RPMI7951 (cell line): ENCODE data around the gene DOK3. TPM values are rescaled to one million over a fixed set of nuclear protein-coding genes. Genes with fewer than 3 reads are reported as not detected.

Source experiments
- DNase-seq: peaks from one replicate; pipeline ENCODE4 v3.0.0-alpha.2; 2012; ENCODE audit warnings: low read depth
- total RNA-seq: library from RNA; depleted of rRNA; stranded (reverse); fragments of >200 nt; shearing (Covaris generic); gene quantifications from 2 replicates; pipeline ENCODE4 v1.2.3, GENCODE V29; 2014

Gene DOK3
- total RNA-seq, 1 experiment from 2014 or later, result not detected

DNA sequence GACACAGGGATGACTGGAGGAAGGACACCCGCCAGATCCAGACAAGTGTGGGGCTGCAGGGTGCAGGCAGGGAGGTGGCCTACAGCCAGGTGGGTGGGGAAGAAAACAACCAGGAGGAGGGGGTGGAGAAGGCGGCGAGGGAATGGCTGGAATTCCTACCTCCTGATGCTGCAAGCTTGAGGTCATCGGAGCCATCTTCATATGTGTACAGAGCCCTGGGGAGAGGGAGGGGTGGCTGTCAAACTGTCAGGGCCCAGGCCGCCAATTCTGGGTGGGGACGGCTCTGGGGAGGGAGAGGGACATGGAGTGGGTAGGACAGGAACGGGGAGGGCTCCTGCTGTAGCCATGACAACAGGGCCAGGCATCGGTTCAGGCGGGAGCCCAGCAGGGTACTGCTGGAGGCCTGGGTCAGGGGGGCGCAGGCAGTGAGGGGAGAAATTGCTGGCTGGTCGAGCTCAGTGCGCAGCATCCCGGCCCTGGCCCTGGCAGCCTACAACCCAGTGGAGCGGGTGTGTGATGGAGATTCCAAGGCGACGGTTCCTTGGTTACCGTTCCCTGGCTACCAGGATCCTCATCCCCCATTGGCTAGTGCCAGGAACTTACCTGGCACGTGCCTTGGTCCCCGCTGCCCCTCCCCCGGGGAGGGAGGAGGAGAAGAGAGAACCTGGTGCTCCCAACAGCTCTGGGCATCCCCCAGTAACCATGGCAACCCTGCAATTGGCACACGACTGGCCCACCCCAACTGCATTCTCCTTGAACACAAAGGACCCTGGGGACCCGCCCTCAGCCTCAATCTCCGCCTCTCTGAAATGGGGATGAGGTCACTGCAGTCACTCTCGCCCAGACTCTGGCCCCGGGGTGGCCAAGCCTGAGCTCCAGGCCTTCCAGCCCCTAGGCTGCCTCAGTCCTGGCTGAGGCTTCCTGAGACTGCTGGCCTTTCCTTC lies 40.7 kb downstream of the DOK3 start:
- no peak for DNase-seq

- DNase-seq, result no peak
Observed at GRCh38 chr5:177468329-177468684, 41.3 kb downstream of the DOK3 start.

DNA sequence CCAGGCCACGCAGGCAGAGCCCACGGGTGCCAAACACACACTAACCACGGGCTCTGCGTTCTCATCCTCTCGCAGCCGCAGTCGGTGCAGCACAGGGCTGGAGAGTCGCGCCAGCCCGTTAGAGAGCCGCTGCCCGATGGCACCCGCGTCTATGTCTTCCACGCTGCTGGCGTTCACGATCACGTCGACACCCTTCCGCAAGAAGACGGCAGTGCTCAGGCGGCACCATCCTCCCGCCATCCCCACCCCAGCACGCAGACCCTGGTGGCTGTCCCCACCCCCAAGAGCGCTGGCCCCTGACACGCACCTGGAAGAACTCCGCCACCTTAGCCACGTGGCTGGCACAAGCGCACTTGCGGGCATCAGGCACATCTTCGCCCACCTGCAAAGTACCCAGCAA lies 42.2 kb downstream of the DOK3 start:
- DNase-seq, result no peak

DNA sequence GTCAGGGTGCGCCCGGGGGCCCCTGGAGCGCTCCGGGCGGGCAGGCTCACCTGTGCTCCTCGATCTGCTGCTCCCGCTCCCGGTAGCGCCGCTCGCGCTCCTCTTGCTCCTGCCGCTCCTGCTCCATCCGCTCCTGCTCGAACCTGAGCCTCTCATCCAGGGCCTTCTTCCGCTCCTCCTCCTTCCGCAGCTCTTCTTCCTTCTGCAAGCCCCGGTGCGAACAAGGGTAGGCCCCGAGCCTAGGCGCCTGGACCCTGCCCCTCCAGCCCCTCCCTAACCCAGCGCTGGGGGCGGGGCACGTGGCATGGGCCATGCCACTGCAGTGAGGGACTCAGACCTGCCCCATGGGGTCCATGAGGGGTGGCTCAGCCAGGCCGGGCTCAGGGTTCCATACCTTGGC lies 42.8 kb downstream of the DOK3 start:
- no peak for DNase-seq

- no peak for DNase-seq
Observed at GRCh38 chr5:177465044-177465443, 44.6 kb downstream of the DOK3 start.

GRCh38 chr5:177462021-177462670 lies 47.5 kb downstream of the DOK3 start:
- no peak for DNase-seq

GRCh38 chr5:177459819-177460628 lies 49.6 kb downstream of the DOK3 start:
- no peak for DNase-seq

DNA sequence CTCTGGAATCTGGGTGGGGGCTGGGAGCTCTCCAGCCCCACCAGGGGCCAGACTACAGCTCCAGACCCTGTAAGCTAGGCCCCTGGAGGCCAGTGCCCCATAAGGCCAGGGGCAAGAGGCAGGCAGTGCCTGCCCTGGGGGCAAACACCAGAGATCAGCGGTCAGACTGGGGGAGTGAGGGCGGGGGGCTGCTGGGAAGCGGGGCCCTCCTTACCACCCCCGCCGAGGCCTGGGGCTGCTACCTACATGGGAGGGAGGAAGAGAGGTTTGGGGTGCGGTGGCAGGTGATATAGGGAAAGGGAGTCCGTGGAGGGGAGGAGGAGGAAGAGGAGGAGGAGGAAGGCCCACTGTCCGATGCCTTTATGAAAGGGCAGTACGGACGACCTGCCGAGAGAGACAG lies 50.3 kb downstream of the DOK3 start:
- no peak for DNase-seq

DNA sequence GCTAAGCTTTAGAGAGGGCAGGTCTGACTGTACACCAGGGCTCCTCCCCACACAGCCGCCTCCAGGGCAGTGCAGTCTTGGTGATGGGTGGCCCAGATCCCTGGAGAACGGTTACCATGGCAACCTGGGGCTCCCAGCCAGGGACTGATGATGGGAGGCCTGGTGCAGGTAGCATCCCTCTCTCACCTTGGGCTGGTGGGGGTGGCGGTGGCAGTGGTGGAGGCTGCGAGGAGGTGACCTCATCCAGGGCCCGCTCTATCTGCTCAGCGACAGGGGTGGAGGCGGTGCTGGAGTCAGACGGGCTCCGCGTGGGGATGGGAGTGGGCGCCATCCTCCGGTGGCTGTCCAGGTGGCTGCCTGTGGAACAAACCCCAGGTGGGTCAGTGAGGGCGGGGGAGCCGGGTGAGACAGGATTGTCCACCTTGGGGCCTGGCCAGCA lies 50.7 kb downstream of the DOK3 start:
- peak; percentile 40 for DNase-seq

GRCh38 chr5:177457852-177458681 lies 51.6 kb downstream of the DOK3 start:
- DNase-seq, result no peak

DNA sequence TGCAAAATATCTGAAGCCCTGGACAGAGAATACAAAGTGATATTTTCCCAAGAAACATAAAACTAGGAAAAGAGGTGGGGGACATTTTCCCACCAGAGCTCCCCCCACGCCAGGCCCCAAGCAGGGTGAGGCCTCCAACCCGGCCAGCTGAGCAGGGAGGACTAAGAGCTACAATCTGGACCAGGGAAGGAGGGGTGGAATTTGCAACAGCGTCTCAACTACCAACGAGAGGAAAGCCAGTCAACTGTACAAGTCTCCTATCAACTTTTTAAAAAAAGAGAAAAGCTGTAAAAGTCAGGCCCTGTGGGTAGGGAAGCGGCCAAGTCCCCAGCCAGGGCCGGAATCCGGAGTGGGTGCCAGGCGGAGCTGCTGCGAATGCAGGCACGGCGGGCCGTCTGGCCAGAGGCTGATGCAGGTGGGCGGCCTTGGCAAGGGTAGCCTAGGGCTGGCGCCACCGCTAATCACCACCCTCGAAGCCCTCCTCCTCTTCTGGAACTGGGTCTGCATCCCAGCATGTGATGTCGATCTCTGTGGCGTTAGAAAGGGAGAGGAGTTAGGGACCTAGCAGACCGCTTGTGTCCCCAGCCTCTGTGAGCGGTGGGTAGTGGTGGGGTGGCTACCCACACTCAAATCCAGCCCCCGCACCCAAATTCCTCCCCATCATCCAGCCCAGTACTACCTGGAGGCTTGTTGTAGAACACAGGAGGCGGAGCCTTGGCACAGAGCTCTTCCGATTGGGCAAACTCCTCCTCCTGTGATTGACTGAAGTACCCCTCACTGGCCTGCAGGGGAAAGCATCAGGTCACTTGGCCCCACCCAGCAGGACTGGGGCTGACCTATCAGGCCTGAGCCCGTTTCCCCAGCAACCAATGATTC lies 52.4 kb downstream of the DOK3 start:
- DNase-seq, result peak; percentile 88

DNA sequence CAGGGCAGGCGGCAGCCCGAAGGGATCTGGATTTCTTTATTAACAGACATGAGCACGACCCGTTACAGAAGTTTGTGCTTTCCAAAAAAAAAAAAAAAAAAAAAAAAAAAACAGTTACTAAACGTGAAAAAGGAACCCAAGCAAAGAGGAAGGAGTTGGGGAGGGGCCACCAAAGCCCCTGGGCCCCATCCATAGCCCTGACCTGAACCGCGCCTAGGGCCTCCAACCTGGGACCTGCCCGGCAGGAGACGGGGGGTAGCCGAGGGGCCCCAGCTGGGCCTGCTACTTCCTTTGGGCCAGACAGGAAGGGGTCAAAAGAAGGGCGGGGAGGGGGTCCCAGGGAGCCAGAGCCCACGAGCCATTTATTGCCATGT lies 53.0 kb downstream of the DOK3 start:
- no peak for DNase-seq

- DNase-seq, result peak; percentile 45
Observed at GRCh38 chr5:177455661-177456590, 53.7 kb downstream of the DOK3 start.

DNA sequence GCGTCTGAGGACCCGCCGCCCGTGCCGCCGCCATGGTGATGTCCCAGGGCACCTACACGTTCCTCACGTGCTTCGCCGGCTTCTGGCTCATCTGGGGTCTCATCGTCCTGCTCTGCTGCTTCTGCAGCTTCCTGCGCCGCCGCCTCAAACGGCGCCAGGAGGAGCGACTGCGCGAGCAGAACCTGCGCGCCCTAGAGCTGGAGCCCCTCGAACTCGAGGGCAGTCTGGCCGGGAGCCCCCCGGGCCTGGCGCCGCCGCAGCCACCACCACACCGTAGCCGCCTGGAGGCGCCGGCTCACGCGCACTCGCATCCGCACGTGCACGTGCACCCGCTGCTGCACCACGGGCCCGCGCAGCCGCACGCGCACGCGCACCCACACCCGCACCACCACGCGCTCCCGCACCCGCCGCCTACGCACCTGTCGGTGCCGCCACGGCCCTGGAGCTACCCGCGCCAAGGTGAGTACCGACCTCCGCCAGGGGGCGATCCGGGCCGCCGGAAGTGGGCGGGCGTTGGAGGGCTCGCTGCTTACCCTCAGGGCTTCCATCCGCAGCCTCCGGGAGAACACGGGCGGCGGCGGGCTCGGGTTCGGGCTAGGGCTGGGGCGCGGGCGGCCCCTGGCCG lies 54.5 kb downstream of the DOK3 start:
- DNase-seq, result peak; percentile 37

- peak; percentile 79 for DNase-seq
Observed at GRCh38 chr5:177454397-177455035, 55.1 kb downstream of the DOK3 start.

DNA sequence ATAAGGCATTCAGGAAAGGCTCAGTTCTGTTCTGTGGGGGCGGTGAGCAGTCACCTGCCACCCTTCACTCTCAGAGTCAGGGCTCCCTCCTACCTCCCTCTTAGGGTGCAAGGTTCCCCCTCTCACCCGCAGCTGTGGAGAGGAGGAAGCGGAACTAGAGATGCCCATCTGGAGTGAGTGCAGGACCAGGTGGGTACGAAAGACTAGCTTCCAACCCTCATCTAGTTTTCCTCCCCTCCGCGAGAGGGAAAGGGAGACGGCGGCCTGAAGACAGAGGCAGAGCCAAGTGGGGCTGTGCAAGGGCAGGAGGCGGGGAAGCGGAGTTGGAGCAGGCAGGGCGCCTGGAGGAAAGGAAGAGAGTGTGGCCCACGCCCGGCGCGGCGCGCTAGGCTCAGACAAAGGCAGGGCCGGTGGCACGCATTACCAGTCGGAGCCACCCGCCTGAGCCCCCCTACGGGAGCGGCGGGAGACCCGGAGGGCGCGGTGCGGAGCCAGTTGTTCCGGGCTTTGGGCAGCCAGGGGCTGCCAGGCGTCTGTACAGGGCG lies 55.7 kb downstream of the DOK3 start:
- DNase-seq, result no peak

DNA sequence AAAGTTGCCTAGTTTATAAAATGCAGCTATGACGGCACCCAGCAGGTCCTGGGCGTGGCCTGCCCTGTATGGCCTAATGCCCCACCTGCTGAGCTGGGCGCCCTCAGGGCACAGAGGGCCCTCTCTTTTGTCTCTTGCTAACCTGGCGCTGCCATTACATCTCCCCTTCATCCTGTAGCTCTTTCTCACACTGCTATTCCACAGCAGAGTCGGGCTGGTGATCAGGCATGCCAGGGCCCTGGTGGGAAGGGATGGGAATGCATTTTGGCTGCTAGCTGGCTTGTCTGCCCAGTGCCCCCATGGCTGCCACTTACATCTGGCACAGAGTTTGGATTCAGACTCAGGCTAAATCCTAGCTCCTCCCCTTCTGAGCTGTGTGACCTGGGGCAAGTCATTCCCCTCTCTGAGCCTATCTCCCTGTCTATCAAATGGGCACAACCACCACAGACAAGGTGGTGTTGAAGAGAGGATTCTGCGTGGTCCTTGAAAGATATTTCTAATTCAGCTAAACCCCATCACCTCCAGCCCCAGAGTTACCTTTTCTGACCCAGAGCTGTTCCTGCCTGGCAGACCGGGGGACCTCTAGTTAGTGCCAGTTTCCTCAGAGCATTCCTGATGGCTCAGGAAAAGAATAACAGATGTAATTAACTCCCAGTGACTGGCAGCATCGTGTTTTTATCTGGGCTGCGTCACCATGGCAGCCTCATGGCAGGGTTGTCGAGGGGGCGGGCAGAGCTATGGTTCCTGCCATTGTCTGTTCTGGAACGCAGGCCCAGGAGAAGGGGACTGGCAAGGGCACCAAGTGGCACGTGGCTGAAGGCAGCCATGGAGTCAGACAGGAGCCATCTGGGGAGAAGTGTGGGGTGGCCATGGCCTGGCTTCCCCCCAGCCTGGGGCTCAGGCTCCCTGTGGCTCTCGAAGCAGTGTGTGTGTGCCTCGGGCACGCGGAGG lies 56.7 kb downstream of the DOK3 start:
- no peak for DNase-seq
